ENCODE data around the gene ZNF670. TPM values are rescaled to one million over a fixed set of nuclear protein-coding genes. Genes with fewer than 3 reads are reported as not detected.

The ZNF670 gene
- total and polyA plus RNA-seq, 9 of the 15 experiments (the other 6 are each of a cell fraction or from before 2014, with no cell fraction given): 7.1 to 23.4 (median 11.8) TPM

GRCh38 chr1:247078258-247079140 is at the start of gene ZNF670 (continued):
- TF ChIP-seq ZFP1 (CRISPR knock-in tag; IDR thresholded peaks at IDR 0.05) (no peak), ZNF124 (CRISPR knock-in tag; IDR thresholded peaks at IDR 0.05) (no peak), NR2C1 (IDR thresholded peaks at IDR 0.05) (no peak), NR2C1 (tag; IDR thresholded peaks at IDR 0.05) (no peak), ZFP36 (IDR thresholded peaks at IDR 0.05; ENCODE audit: low read depth, low read length, partially characterized antibody) (no peak), ZNF217 (CRISPR knock-in tag; IDR thresholded peaks at IDR 0.05) (no peak), ZNF197 (CRISPR knock-in tag; IDR thresholded peaks at IDR 0.05; ENCODE audit: low read depth) (no peak), KDM1A (IDR thresholded peaks at IDR 0.05) (no peak), CTCF (IDR thresholded peaks at IDR 0.05 in 2 of 3, conservative IDR thresholded peaks at IDR 0.05 in 1 of 3; ENCODE audit: insufficient read depth in 2 of 3, low read depth in 1 of 3, low read length in 3 of 3) (peak in 2 of 3 experiments; percentile 25 to 34; a peak in 1 of 6 replicates), TEAD1 (CRISPR knock-in tag; IDR thresholded peaks at IDR 0.05) (peak in 1 of 2 experiments; percentile 27; a peak in 1 of 4 replicates), CTCFL (IDR thresholded peaks at IDR 0.05; ENCODE audit: borderline replicate concordance, insufficient read depth, low read depth, low read length, poor library complexity, severe bottlenecking) (peak; percentile 17), SMAD3 (CRISPR knock-in tag; conservative IDR thresholded peaks at IDR 0.05) (no peak), KDM5B (IDR thresholded peaks at IDR 0.05; ENCODE audit: insufficient replicate concordance, low read depth, low read length) (peak; percentile 94), FOXJ3 (CRISPR knock-in tag; IDR thresholded peaks at IDR 0.05) (no peak), ZSCAN29 (IDR thresholded peaks at IDR 0.05) (peak; percentile 89; the same call in 1 of the 2 replicates), NR0B1 (IDR thresholded peaks at IDR 0.05; ENCODE audit: partially characterized antibody) (no peak), LARP7 (IDR thresholded peaks at IDR 0.05) (0 out of 2 replicates have a peak, but pooled peaks have one; percentile 20), ZNF232 (CRISPR knock-in tag; IDR thresholded peaks at IDR 0.05) (no peak), TAF1 (IDR thresholded peaks at IDR 0.05; ENCODE audit: control insufficient read depth, extremely low read depth, insufficient read depth, low read length, severe bottlenecking) (peak; percentile 92), ZBTB17 (CRISPR knock-in tag; IDR thresholded peaks at IDR 0.05) (peak; percentile 72), ZNF253 (CRISPR knock-in tag; conservative IDR thresholded peaks at IDR 0.05) (no peak), SRSF1 (IDR thresholded peaks at IDR 0.05; ENCODE audit: low read depth, low read length) (no peak)

All from K562 (cell line).